Islet precursor cell (in vitro differentiated cells): Measurements from ENCODE around the gene ABR.

Experiments used
- DNase-seq: peaks from one replicate; pipeline ENCODE4 v3.0.0-alpha.2; 2018

Gene ABR

DNA sequence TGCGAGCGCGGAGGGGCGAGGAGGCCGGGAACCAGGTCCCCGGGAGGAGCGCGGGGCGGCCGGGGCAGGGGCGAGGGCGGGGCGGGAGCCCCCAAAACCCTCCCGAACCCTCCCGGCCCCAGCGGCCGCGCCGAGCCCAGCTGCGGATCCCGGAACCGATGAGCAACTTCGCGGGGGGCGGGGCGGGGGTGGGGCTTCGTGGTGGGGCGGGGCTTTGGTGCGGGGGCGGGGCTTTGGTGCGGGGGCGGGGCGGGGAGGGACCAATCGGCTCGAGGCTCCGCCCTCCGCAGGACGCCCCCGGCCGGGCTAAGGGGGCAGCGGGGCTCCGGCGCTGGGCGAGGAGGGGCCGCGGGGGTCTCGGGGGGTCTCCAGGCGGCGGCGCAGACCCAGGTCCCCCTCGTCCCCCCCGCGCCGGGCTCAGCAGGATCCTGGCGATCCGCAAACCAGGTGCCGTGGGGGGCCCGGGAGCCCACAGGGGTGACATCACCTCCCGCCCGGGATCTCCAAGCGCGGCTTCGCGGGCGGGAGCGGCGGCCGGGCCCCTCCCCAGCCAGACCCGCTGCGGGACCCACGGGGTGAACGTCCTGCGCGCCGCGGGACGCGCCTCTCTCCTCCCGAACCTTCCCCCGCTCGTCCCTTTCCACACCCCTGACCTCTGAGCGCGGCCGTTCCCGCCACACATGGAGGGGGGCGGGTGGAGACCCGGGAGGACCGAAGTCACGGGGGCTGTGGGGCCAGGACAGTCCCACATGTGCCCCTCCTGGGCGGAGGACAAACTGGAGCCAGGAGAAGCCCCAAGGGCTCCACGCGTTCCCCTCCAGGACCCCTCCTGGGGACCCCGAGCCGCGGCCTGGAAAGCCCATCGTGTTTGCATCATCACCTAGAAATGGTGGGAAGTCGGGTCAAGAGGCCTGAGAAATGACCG is at the start of gene ABR:
Gene ABR, minus strand, starts transcription at position 164 of the 925 bp plus-strand sequence. CDS start 254 bp downstream, outside the sequence.
- DNase-seq: peak; percentile 77

DNA sequence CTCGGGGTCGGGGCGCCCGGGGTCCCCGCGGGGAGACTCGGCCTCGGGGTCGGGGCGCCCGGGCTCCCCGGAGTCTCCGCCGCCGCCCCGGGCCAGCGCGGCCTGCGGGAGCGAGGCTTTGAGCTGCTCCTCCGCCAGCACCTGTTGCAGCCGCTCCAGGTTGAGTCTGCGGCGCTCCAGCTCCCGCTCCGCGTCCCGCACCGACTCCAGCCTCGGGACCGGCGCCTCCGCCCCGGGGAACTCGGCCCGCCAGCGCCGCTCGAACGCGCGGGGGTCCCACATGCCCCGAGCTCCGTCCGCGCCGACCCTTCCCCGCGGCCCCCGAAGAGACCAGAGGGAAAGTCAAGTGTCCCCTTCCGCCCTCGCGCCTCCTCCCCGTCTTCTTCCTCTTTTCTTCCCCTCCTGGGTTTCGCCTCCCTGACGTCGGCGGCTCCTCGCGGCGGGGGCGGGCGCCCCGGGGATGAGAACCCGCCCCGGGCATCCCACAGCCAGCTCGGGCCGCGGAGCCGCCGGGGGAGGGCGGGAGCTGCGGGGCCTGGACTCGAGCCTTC is 49.6 kb upstream of the ABR start:
- DNase-seq: no peak

DNA sequence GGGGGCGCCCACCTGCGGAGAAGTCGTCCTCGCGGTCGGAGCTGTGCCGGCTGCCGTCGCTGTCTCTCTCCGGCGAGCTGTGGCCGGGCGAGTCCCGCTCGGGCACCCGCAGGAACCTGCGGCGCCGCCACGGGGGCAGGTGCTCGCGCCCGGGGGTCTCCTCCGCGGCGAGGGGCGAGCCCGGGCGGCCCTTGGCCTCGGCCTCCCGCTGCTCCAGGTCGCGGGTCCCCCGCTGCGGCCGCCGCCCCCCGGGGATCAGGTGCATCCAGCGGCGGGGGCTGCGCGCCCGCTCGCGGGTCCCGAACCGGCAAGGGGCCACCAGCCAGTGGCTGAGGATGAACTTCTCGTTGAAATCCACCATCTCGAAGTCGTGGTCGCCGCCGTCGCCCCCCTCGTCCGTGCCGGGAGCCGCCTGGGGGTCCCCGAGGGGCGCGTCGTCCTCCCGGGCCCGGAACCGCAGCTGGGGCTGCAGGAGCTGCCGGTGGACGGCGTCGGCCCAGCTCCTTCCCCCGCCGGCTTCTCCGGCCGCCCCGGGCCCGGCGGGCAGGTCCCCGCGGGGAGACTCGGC is 49.1 kb upstream of the ABR start:
- DNase-seq: no peak

DNA sequence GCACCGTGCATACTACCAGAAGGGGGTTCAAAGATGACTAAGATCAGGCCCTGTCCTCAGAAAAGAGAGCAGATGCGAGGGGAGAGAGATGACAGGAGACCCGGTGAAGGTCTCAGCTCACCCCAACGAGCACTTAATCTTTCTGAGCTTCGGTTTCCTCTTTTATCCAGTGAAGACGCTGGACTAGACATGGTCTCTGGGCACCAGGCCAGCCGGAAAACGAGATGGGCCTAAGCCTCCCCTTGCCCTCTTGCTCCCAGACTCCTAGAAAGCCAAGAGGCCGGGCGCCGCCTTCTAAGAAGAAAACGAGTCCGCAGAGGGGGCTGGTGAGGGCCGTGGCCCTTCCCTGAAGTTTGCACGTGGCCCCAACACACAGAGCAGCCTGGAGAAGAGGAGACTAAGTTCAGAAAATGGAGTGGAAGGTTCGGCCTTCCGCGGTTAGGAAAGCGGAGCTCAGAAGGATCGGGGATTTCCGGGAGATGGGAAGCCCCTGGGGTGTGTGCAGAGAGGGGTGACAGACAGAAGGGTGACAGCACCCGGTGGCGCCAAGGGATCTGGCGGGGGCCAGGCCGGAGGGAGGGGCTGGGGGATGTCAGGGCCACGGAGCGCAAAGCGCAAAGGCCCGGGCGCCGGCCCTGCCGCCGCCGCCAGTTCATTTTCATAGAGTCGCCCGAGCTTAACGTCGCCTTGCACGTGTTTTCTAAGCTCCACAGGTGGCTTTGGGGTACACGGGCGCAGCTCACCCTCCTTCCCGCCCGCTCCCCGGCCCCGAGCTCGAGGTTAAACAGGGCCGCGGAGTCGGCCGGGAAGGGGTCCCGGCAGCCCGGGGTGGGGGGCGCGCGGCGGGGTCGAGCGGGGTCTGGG is 48.4 kb upstream of the ABR start:
- no peak for DNase-seq

DNA sequence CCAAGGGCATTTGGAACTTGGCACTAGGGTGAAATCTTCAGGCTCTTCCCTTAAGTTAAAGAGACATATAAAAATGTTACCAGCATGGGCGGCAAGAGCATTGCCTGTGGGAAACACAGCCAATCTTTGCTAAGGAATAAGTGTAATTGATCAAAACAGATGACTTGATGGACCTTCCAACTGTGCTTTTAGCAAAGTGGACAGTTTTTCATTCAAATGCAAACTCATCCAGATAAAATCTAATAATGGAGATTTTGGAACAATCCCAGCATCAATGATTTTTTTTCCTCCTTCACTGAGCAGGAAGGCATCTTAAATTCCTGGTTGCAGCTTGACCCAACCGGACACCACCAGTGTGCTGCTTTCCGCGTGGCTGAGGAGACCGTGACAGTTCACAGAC is 47.6 kb upstream of the ABR start:
- no peak for DNase-seq

DNA sequence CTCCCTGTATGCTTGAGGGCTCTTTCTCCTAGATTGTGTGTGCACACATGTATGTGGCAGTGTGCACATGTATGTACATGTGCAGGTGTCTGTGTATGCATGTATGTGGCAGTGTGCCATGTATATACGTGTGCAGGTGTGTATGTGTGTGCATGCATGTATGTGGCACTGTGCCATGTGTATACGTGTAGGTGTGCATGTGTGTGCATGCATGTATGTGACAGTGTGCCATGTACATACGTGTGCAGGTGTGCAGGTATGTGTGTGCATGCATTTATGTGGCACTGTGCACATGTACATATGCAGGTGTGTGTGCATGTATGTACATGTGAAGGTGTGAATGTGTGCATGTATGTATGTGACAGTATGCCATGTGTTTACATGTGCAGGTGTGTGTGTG is 46.5 kb upstream of the ABR start:
- no peak for DNase-seq

- DNase-seq: no peak
Measured at GRCh38 chr17:1224330-1224729, 44.5 kb upstream of the ABR start.

- DNase-seq: no peak
Measured at GRCh38 chr17:1223662-1224061, 43.9 kb upstream of the ABR start.

DNA sequence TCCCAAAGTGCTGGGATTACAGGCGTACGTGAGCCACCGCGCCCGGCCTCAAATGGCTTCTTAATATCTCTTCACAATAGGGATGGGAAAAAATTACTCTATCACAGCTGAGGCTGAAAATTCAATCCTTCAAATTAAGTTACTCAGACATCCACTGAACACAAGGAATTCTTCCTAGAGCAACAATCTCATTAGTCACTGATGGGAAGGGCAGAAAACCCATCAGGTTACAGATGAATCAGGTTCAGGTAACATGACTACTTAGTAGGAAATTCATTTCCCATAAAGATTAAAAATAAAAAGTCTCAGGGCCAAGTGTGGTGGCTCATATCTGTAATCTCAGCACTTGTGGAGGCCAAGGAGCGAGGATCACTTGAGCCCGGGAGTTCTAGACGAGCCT is 42.5 kb upstream of the ABR start:
- DNase-seq: no peak

- DNase-seq: no peak
Measured at GRCh38 chr17:1221209-1221608, 41.4 kb upstream of the ABR start.

DNA sequence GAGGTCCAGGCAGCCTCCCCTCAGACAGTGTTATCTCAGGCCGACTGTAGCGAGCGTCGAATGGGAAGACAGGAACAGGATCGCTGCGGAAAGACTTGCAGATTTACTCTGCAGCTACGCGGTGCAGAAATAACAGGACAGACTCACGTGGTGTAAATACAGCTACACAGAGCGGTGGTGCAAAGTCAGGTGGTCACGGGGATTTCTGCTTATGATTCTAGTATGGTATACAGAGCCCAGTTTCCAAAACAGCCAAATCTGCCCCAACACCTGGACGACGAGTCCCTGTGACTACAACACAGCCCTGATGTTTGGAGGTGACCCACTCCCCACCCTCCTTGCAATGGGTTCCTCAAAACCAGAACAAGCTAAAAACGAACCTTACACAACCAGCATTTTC is 40.6 kb upstream of the ABR start:
- no peak for DNase-seq

GRCh38 chr17:1217089-1217385 is 37.3 kb upstream of the ABR start:
- DNase-seq: no peak

DNA sequence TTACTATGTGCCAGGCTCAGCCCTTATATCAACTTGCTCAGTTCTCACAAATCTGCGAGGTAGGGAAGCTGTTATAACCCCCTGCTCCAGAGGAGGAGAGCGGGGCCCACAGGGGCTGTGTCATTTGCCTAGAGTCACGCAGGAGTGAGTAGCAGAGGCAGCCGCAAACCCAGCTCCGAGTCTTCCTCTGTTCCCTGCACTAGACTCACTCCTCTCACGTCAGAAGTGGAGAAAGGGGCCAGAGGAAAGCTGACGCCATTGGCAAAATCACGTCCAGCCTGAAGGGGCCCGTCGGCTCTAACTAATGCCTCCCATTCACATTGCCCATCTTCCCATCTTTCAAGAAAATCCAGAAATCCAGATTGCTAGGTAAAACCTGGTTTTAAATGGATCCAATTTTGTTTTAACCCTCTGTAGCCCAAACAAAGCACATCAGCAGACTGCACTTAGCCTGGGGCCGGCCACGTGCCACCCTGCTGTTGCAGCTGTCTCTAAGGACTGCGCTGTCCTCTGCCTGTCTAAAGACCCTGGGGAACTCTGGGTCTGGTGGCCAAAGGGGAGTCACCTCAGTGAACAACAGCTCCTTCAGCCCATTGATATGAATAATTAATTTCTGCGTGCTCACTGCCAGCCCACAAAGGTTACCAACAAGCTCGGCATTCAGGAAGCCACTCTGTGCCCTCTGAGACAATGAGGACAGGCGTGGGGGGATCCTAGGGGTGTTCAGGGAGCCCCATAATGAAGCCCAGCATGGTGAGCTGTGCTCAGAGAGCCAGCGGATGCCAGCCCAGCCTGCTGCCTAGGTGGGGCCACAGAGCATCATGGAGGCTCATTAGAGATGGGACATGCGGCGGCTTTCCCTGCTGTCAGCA is 36.7 kb upstream of the ABR start:
- DNase-seq: no peak

DNA sequence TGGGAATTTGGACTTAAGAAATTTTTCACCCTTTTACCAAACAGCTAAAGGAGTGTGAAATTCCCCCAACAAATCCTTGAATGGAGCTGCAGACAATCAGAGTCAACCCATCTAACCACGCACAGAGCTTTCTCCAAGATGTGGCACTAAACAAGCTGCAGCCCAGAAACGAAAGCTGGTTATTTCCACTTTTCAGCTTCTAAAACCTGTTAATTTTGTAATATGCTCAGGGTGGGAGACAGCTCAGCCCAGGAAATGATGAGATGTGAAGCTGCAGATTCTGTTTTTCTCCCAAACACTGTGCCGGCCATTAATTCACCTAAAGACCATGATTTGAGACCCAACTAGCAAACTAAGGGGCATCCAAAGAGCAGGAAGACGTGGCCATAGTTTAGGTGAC is 33.2 kb upstream of the ABR start:
- DNase-seq: no peak

DNA sequence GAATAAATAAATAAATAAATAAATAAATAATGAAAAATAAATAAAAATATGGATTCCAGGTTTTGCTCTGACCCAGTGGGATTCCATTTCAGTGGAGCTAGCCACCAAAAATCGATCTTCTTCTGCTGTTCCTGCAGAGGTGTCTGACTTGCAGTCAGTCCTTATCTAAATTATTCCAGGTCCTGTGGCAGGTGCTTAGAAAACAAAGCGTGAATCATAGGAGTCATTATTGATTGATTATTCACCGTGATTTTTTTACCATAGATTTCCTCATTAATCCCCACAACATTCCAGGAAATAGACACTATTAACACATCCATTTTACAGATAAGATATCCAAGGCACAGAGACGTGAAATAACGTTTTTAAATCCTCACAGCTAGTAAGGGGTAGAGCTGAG is 31.5 kb upstream of the ABR start:
- no peak for DNase-seq

DNA sequence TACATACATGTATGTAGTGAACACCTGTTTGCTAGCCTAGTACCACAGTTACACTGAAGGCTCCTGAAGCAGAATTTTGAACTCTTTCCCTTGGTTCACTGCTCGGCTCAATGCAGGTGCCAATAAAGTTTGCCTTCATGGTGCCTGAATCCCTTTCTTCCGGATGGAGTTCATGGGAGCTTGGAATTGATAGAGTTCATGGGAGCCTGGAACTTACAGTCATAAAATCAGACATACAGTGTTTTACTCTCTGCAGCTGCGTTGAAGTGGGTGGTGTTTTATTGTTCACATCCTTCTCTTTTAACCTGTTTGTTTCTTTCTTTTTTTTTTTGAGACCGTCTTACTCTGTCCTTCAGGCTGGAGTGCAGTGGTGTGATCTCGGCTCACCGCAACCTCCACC is 29.2 kb upstream of the ABR start:
- DNase-seq: no peak

GRCh38 chr17:1206026-1206777 is 26.4 kb upstream of the ABR start:
- DNase-seq: no peak

DNA sequence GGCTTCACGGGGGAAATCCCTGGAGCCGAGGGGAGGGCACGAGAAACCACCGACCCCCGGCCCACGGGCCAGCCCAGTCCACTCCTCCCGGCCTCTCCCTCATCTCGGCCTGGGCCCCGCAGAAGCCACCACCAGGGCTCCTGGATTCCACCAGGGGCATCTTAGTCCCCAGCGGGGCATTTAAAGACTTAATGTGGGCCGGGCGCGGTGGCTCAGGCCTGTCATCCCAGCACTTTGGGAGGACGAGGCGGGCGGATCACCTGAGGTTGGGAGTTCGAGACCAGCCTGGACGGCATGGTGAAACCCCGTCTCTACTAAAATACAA is 24.1 kb upstream of the ABR start:
- no peak for DNase-seq

DNA sequence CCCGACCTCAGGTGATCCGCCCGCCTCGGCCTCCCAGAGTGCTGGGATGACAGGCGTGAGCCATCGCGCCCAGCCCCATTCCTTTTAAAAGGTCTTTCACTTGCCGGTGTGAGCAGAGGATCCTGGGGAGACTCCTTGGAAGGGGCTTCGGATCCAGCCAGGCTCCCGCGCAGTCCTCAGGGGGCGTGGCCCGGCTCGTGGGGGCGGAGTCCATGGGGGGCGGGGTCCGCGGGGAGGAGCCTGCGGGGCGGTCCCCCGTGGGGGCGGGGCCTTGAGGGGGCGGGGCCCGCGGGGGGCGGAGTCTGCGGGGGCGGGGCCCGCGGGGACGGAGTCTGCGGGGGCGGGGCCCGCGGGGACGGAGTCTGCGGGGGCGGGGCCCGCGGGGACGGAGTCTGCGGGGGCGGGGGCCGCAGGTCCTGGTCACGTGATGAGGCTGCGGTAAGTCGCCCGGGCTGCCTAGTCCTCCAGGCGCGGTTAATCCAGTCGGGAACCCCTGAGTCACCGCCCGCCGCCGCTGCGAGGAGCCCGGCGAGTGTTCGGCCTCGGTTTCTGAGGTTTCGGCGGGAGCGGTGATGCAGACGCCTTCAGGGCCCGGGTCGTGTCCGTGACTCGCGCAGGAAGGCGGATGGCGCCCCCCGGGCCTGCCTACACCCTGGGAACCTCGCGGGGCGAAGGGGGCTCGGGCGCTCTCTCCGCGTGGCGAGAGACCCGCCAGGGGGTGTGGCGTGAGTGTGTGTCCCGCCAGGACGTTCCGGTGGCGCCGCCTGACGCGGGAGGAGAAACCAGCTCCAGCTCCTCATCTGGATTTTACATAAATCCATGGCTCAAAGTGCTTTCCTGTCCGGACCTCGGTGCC is 23.6 kb upstream of the ABR start:
- peak; percentile 93 for DNase-seq

DNA sequence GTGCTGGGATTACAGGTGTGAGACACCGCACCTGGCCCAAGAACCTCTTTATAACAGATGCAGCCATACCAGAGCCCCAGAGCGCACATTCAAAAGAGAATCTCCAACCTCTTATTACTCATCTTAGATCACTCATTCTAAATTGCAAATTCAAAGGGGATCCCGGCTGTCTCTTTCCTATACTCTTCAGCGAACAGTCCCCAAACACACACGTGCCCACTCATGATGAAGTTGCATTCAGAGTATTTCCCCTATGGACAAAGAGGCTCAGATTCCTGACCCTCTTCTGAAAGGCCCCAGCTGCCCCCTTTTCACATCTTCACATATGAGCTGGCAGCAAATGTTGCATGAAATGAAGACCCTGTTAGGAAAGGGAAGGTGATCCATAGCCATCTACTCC is 22.5 kb upstream of the ABR start:
- DNase-seq: no peak

DNA sequence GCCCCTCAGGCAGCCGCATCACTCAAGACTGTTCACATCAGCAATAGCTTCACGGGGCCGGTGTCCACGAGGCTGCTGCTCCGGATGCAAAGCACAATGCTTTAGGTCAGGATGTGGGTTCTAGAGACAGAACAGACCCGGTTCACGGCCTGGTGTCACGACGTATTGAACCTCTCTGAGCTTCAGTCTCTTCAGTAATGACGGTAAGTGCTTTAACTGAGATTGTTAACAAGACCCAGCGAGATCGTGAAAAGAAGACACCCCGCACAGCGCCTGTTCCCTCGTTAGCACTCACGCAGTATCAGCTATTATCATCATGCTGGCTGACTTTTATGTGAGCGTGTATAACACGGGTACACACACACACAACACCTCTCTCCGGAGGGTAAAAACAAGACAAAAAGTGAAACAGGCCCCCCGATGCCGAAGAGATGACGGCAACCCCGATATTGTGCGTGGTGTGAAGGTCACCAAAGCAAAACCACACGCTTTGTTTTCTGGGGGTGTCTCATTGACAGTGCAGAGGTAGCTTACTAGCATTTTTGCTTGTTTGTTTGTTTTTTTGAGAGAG is 21.4 kb upstream of the ABR start:
- DNase-seq: peak; percentile 58
